ENCODE results near the gene BICC1.

- TF ChIP-seq, protein P1, sequence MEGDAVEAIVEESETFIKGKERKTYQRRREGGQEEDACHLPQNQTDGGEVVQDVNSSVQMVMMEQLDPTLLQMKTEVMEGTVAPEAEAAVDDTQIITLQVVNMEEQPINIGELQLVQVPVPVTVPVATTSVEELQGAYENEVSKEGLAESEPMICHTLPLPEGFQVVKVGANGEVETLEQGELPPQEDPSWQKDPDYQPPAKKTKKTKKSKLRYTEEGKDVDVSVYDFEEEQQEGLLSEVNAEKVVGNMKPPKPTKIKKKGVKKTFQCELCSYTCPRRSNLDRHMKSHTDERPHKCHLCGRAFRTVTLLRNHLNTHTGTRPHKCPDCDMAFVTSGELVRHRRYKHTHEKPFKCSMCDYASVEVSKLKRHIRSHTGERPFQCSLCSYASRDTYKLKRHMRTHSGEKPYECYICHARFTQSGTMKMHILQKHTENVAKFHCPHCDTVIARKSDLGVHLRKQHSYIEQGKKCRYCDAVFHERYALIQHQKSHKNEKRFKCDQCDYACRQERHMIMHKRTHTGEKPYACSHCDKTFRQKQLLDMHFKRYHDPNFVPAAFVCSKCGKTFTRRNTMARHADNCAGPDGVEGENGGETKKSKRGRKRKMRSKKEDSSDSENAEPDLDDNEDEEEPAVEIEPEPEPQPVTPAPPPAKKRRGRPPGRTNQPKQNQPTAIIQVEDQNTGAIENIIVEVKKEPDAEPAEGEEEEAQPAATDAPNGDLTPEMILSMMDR (IDR thresholded peaks at IDR 0.05; ENCODE audit: control extremely low read depth in 1 of 3, insufficient read depth in 1 of 3, low read depth in 1 of 3, low read length in 3 of 3), result no peak
- TF ChIP-seq FOSL1 (IDR thresholded peaks at IDR 0.05; ENCODE audit: insufficient read depth, low read depth, low read length) (no peak), POLR2A (IDR thresholded peaks at IDR 0.05; ENCODE audit: control extremely low read depth in 1 of 2, low read depth in 2 of 2, low read length in 2 of 2) (no peak), BCL11A (IDR thresholded peaks at IDR 0.05; ENCODE audit: low read depth in 2 of 2, low read length in 2 of 2) (no peak), EZH2 (IDR thresholded peaks at IDR 0.05; ENCODE audit: low read depth, low read length, severe bottlenecking) (no peak), USF2 (IDR thresholded peaks at IDR 0.05; ENCODE audit: low read length) (no peak), EP300 (IDR thresholded peaks at IDR 0.05; ENCODE audit: borderline replicate concordance in 1 of 2, low read depth in 2 of 2, low read length in 2 of 2) (no peak), TEAD4 (IDR thresholded peaks at IDR 0.05; ENCODE audit: low read depth, low read length) (no peak), RAD21 (IDR thresholded peaks at IDR 0.05 in 1 of 2, conservative IDR thresholded peaks at IDR 0.05 in 1 of 2; ENCODE audit: low read depth in 2 of 2, low read length in 2 of 2) (no peak), RFX5 (IDR thresholded peaks at IDR 0.05; ENCODE audit: borderline replicate concordance, low read depth, low read length) (no peak)
- TF ChIP-seq, protein P2, sequence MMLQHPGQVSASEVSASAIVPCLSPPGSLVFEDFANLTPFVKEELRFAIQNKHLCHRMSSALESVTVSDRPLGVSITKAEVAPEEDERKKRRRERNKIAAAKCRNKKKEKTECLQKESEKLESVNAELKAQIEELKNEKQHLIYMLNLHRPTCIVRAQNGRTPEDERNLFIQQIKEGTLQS (IDR thresholded peaks at IDR 0.05; ENCODE audit: insufficient read depth, low read depth, low read length), result no peak
Measured at GRCh38 chr10:58742141-58742540, 229.5 kb downstream of the BICC1 start.
